Loucy (cell line): ENCODE results near the gene EZR.

Experiments
- H2AFZ ChIP-seq: fragments of 200-600 bp; sonication (generic); 2 replicates; pipeline ENCODE4 v1.6.0; 2016; ENCODE audit warnings: antibody characterized with exemption, mild to moderate bottlenecking, low read length, moderate library complexity
- H3F3A ChIP-seq: fragments of 200-600 bp; 2 replicates; pipeline ENCODE4 v1.6.0; 2016; ENCODE audit warnings: antibody characterized with exemption, low read depth, mild to moderate bottlenecking
- H3K27me3 ChIP-seq: fragments of 200-600 bp; sonication (generic); 2 replicates; pipeline ENCODE4 v1.6.1; 2014; ENCODE audit warnings: low read length, mild to moderate bottlenecking; ENCODE audit not compliant: insufficient read depth, poor library complexity, severe bottlenecking
- H3K36me3 ChIP-seq: fragments of 200-600 bp; sonication (generic); 2 replicates; pipeline ENCODE4 v1.6.1; 2016; ENCODE audit warnings: low read length; ENCODE audit not compliant: insufficient read depth
- H3K4me1 ChIP-seq: fragments of 200-600 bp; sonication (generic); 2 replicates; pipeline ENCODE4 v1.5.1; 2014; ENCODE audit warnings: low read length, mild to moderate bottlenecking; ENCODE audit not compliant: insufficient read depth, poor library complexity, severe bottlenecking
- H3K4me2 ChIP-seq: fragments of 200-600 bp; sonication (generic); 2 replicates; pipeline ENCODE4 v1.6.0; 2014; ENCODE audit warnings: antibody characterized with exemption, low read length, low read depth, mild to moderate bottlenecking; ENCODE audit not compliant: poor library complexity, severe bottlenecking
- H3K4me3 ChIP-seq: fragments of 200-600 bp; sonication (generic); 2 replicates; pipeline ENCODE4 v1.5.1; 2014; ENCODE audit warnings: low read length, mild to moderate bottlenecking, mixed read lengths; ENCODE audit not compliant: poor library complexity, severe bottlenecking
- H3K79me2 ChIP-seq: fragments of 200-600 bp; sonication (generic); 2 replicates; pipeline ENCODE4 v1.6.1; 2014; ENCODE audit warnings: low read length; ENCODE audit not compliant: insufficient read depth
- H3K9ac ChIP-seq: fragments of 200-600 bp; sonication (generic); 2 replicates; pipeline ENCODE4 v1.6.0; 2014; ENCODE audit warnings: mild to moderate bottlenecking, low read depth, low read length, moderate library complexity; ENCODE audit not compliant: poor library complexity, severe bottlenecking
- H3K9me2 ChIP-seq: fragments of 200-600 bp; sonication (generic); replicated peaks from 2 replicates; pipeline ENCODE4 v1.6.1; 2016; ENCODE audit warnings: low read depth, low read length, mixed read lengths
- H3K9me3 ChIP-seq: fragments of 200-600 bp; sonication (generic); 2 replicates; pipeline ENCODE4 v1.6.1; 2014; ENCODE audit warnings: mild to moderate bottlenecking, antibody characterized with exemption, low read length, low read depth; ENCODE audit not compliant: insufficient read depth
- H4K20me1 ChIP-seq: fragments of 200-600 bp; sonication (generic); 2 replicates; pipeline ENCODE4 v1.6.0; 2014; ENCODE audit warnings: antibody characterized with exemption, low read length, mild to moderate bottlenecking; ENCODE audit not compliant: insufficient read depth, poor library complexity, severe bottlenecking
- CTCF ChIP-seq: fragments of 200-600 bp; sonication (generic); conservative IDR thresholded peaks from 2 replicates; pipeline ENCODE4 v1.5.1; 2014; ENCODE audit warnings: mild to moderate bottlenecking, antibody characterized with exemption, low read length
- EZH2phosphoT487 ChIP-seq: fragments of 200-600 bp; IDR thresholded peaks from 2 replicates; pipeline ENCODE4 v1.6.1; 2018; ENCODE audit warnings: antibody characterized with exemption, mild to moderate bottlenecking, moderate library complexity, borderline replicate concordance

EZR gene

GRCh38 chr6:158791274-158791855 lies 27.8 kb downstream of the EZR start:
- Histone ChIP-seq H3F3A (no peaks in the 10 kb centered on the region), H3K9ac (no peak overlapping the region), H3K79me2 (peaks cover 65% of the 10 kb centered on the region), H3K4me3 (no peak overlapping the region), H3K4me1 (peaks cover 15% of the 10 kb centered on the region), H3K4me2 (no peak overlapping the region), H3K36me3 (peaks cover 26% of the 10 kb centered on the region; the same call in 1 of the 2 replicates), H3K9me2 (no peaks in the 10 kb centered on the region), H4K20me1 (peaks cover 37% of the 10 kb centered on the region), H2AFZ (no peak overlapping the region), H3K27me3 (no peaks in the 10 kb centered on the region), H3K9me3 (no peaks in the 10 kb centered on the region)
- no peak for TF ChIP-seq CTCF
- TF ChIP-seq EZH2phosphoT487, result no peak

- TF ChIP-seq CTCF (no peak), EZH2phosphoT487 (no peak)
- H3K9ac ChIP-seq, result peak overlapping the region; percentile 51
- no peaks in the 10 kb centered on the region for H3K9me3 ChIP-seq
- peaks cover 45% of the 10 kb centered on the region for H3K79me2 ChIP-seq
- peaks cover 15% of the 10 kb centered on the region for H3K4me1 ChIP-seq
- H2AFZ ChIP-seq, result peak overlapping the region; percentile 50; the same call in 1 of the 2 replicates
- peak overlapping the region; percentile 76 for H3K4me2 ChIP-seq
- H3K27me3 ChIP-seq, result no peaks in the 10 kb centered on the region
- peaks cover 22% of the 10 kb centered on the region for H4K20me1 ChIP-seq
- H3K9me2 ChIP-seq, result no peaks in the 10 kb centered on the region
- H3F3A ChIP-seq, result no peaks in the 10 kb centered on the region
- H3K4me3 ChIP-seq, result peak overlapping the region; percentile 47
- H3K36me3 ChIP-seq, result peaks cover 44% of the 10 kb centered on the region
Observed at GRCh38 chr6:158789115-158789917, 29.9 kb downstream of the EZR start.

- Histone ChIP-seq H3F3A (no peaks in the 10 kb centered on the region), H2AFZ (no peak overlapping the region), H3K9ac (no peak overlapping the region), H3K79me2 (peaks cover 27% of the 10 kb centered on the region), H3K4me1 (peaks cover 15% of the 10 kb centered on the region), H3K9me2 (no peaks in the 10 kb centered on the region), H3K9me3 (no peaks in the 10 kb centered on the region), H3K4me3 (no peak overlapping the region), H3K36me3 (peaks cover 63% of the 10 kb centered on the region), H3K27me3 (no peaks in the 10 kb centered on the region), H3K4me2 (no peak overlapping the region), H4K20me1 (peaks cover 15% of the 10 kb centered on the region)
- TF ChIP-seq CTCF (no peak), EZH2phosphoT487 (no peak)
Observed at GRCh38 chr6:158787395-158787794, 31.8 kb downstream of the EZR start.
